Astrocyte (in vitro differentiated cells and primary cell): ENCODE results near the gene SH2D3A.

Experiments used
- EZH2 ChIP-seq: IDR thresholded peaks from 2 replicates; pipeline ENCODE4 v1.6.1; 2012; ENCODE audit warnings: mild to moderate bottlenecking, low read length, inconsistent platforms; ENCODE audit not compliant: insufficient read depth
- TF ChIP-seq, protein P1 (sequence below): IDR thresholded peaks from 2 replicates; pipeline ENCODE4 v1.5.1; 2011; ENCODE audit warnings: low read depth, mild to moderate bottlenecking, inconsistent platforms, low read length, moderate library complexity; ENCODE audit not compliant: insufficient read depth

GRCh38 chr19:6774821-6775707 lies 7.8 kb upstream of the SH2D3A start:
- TF ChIP-seq, protein P1, sequence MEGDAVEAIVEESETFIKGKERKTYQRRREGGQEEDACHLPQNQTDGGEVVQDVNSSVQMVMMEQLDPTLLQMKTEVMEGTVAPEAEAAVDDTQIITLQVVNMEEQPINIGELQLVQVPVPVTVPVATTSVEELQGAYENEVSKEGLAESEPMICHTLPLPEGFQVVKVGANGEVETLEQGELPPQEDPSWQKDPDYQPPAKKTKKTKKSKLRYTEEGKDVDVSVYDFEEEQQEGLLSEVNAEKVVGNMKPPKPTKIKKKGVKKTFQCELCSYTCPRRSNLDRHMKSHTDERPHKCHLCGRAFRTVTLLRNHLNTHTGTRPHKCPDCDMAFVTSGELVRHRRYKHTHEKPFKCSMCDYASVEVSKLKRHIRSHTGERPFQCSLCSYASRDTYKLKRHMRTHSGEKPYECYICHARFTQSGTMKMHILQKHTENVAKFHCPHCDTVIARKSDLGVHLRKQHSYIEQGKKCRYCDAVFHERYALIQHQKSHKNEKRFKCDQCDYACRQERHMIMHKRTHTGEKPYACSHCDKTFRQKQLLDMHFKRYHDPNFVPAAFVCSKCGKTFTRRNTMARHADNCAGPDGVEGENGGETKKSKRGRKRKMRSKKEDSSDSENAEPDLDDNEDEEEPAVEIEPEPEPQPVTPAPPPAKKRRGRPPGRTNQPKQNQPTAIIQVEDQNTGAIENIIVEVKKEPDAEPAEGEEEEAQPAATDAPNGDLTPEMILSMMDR: no peak
- TF ChIP-seq EZH2: no peak
